SK-MEL-5 (cell line): Measurements from ENCODE around the gene SLC46A1. TPM values are rescaled to one million over a fixed set of nuclear protein-coding genes. Genes with fewer than 3 reads are reported as not detected.

ENCODE experiments used
- DNase-seq: peaks from one replicate; pipeline ENCODE4 v3.0.0-alpha.2; 2016; ENCODE audit warnings: low read depth, low spot score
- in situ Hi-C: cut with HindIII; loops from 2 replicates; pipeline ENCODE4 v1.10.0; 2016; ENCODE audit warnings: low sequenced_read_pairs, high pct_unique_total_duplicates, low pct_unique_long_range_greater_than_20kb
- total RNA-seq: library from RNA; depleted of rRNA; stranded (reverse); fragments of >200 nt; shearing (Covaris generic); gene quantifications from 2 replicates; pipeline ENCODE4 v1.2.3, GENCODE V29; 2014

The SLC46A1 gene
- total RNA-seq, 1 experiment from 2014 or later = 18.0 TPM

- DNase-seq = no peak
- in situ Hi-C loops = no loop called here
Observed at GRCh38 chr17:28368915-28369683, 36.9 kb downstream of the SLC46A1 start.

GRCh38 chr17:28368306-28368831 lies 37.6 kb downstream of the SLC46A1 start:
- in situ Hi-C loops = no loop called here
- no peak for DNase-seq

GRCh38 chr17:28367641-28368305 lies 38.2 kb downstream of the SLC46A1 start:
- in situ Hi-C loops = no loop called here
- no peak for DNase-seq

GRCh38 chr17:28366605-28367004 lies 39.4 kb downstream of the SLC46A1 start:
- peak; percentile 25 for DNase-seq
- in situ Hi-C loops = no loop called here

GRCh38 chr17:28365487-28365886 lies 40.5 kb downstream of the SLC46A1 start:
- no peak for DNase-seq
- in situ Hi-C loops = no loop called here

GRCh38 chr17:28364665-28365363 lies 41.2 kb downstream of the SLC46A1 start, which contains the start of gene SEBOX:
Gene SEBOX, minus strand, starts transcription at chr17:28365199. Its CDS starts 48 bp downstream, at chr17:28365151.
- in situ Hi-C loops = no loop called here

GRCh38 chr17:28363776-28364650 lies 42.0 kb downstream of the SLC46A1 start:
- no peak for DNase-seq
- in situ Hi-C loops = no loop called here

More at GRCh38 chr17:28364665-28365363, 41.2 kb downstream of the SLC46A1 start, which contains the start of gene SEBOX:
- no peak for DNase-seq

GRCh38 chr17:28363186-28363585 lies 42.8 kb downstream of the SLC46A1 start:
- in situ Hi-C loops = no loop called here
- no peak for DNase-seq

GRCh38 chr17:28357901-28358197 lies 48.2 kb downstream of the SLC46A1 start:
- no peak for DNase-seq
- in situ Hi-C loops = no loop called here

- in situ Hi-C loops = no loop called here
- DNase-seq = peak; percentile 95
Observed at GRCh38 chr17:28357061-28357900, 48.7 kb downstream of the SLC46A1 start, which contains the start of gene POLDIP2. Gene POLDIP2, minus strand, starts transcription at chr17:28357527. Its CDS starts 79 bp downstream, at chr17:28357448.

- DNase-seq = no peak
Observed at GRCh38 chr17:28350271-28350670, 55.7 kb downstream of the SLC46A1 start.

GRCh38 chr17:28348979-28349378 lies 57.0 kb downstream of the SLC46A1 start:
- DNase-seq = no peak
- in situ Hi-C loops = no loop called here

More at GRCh38 chr17:28350271-28350670, 55.7 kb downstream of the SLC46A1 start:
- in situ Hi-C loops = no loop called here

- no peak for DNase-seq
- in situ Hi-C loops = no loop called here
Observed at GRCh38 chr17:28347261-28347891, 58.6 kb downstream of the SLC46A1 start.

- DNase-seq = peak; percentile 55
- in situ Hi-C loops = no loop called here
Observed at GRCh38 chr17:28346746-28347246, 59.2 kb downstream of the SLC46A1 start.

GRCh38 chr17:28346199-28346580 lies 59.8 kb downstream of the SLC46A1 start:
- DNase-seq = no peak

More at GRCh38 chr17:28346199-28346580, 59.8 kb downstream of the SLC46A1 start:
- in situ Hi-C loops = no loop called here
